SU-DHL-6 (cell line): ENCODE measurements around the gene IL20RA.

Experiments used
- CTCF ChIP-seq: fragments of 200-600 bp; sonication (generic); IDR thresholded peaks from one replicate; pipeline ENCODE4 v1.5.1; 2017; ENCODE audit warnings: antibody characterized with exemption, mild to moderate bottlenecking, low read length, moderate library complexity; ENCODE audit not compliant: insufficient read depth, poor library complexity, severe bottlenecking
- EZH2phosphoT487 ChIP-seq: fragments of 200-600 bp; sonication (generic), shearing (Covaris generic); conservative IDR thresholded peaks from 2 replicates; pipeline ENCODE4 v1.6.1; 2018; ENCODE audit warnings: mild to moderate bottlenecking, antibody characterized with exemption, low read length, moderate library complexity, mixed read lengths

- no peak for TF ChIP-seq EZH2phosphoT487
- TF ChIP-seq CTCF: no peak
These were observed 89.6 kb downstream of the IL20RA start for GRCh38 chr6:136955123-136955522.
